ENCODE results near the gene PCDHGA10. TPM values are rescaled to one million over a fixed set of nuclear protein-coding genes. Genes with fewer than 3 reads are reported as not detected.
"Not testable (repeated sequence)": the region's sequence is repeated elsewhere in the genome, so short reads cannot be mapped to it uniquely, and the experiment has no call there.

PCDHGA10 gene
- polyA plus RNA-seq, 1 of the 3 experiments (the other 2 are of a cell fraction), result 2.0 TPM

GRCh38 chr5:141413540-141414069 lies 818 bp downstream of the PCDHGA10 start:
- H3K4me1 ChIP-seq (ENCODE audit: control insufficient read depth in 1 of 2, insufficient read depth in 2 of 2, low read depth in 1 of 2, low read length in 1 of 2), result no peaks in the 10 kb centered on the region; a peak in 1 of 4 replicates
- no peak overlapping the region for H2AFZ ChIP-seq (ENCODE audit: low read depth)
- H4K20me1 ChIP-seq (ENCODE audit: insufficient read depth), result no peaks in the 10 kb centered on the region
- no peak overlapping the region for H3K4me2 ChIP-seq
- no peak overlapping the region; a peak in 2 of 4 replicates for H3K4me3 ChIP-seq (ENCODE audit: low read depth in 2 of 2, low read length in 1 of 2)
- ChIA-PET POLR2A (no interaction called here), CTCF (interaction anchor here (0.9 to 2.5 kb wide), 5 partner anchors 11 to 329 kb away, joined by 3 to 11 read pairs (median 4); no protein-coding TSS in a partner anchor)
- H3K79me2 ChIP-seq (ENCODE audit: insufficient read depth), result no peaks in the 10 kb centered on the region
- H3K36me3 ChIP-seq (replicated peaks in 1 of 2; ENCODE audit: control insufficient read depth in 1 of 2, insufficient read depth in 2 of 2, low read length in 1 of 2), result no peaks in the 10 kb centered on the region
- H3F3A ChIP-seq (replicated peaks; ENCODE audit: insufficient read depth), result peaks cover 4% of the 10 kb centered on the region
- H3K27ac ChIP-seq (ENCODE audit: low read depth in 2 of 2, low read length in 1 of 2), result no peak overlapping the region
- H3K9me3 ChIP-seq, result no peaks in the 10 kb centered on the region
- no peak overlapping the region for H3K9ac ChIP-seq
- 92% methylated on average over 23 of the region's 25 CpGs for WGBS (ENCODE audit: low lambda C conversion rate)
- H3K27me3 ChIP-seq (ENCODE audit: insufficient read depth), result no peaks in the 10 kb centered on the region
- TF ChIP-seq JUND (IDR thresholded peaks at IDR 0.05) (no peak), FOXJ3 (CRISPR knock-in tag; IDR thresholded peaks at IDR 0.05) (no peak), NFIC (IDR thresholded peaks at IDR 0.05; ENCODE audit: borderline replicate concordance) (no peak), RXRA (IDR thresholded peaks at IDR 0.05; ENCODE audit: borderline replicate concordance, low read depth) (no peak), RFX5 (IDR thresholded peaks at IDR 0.05; ENCODE audit: low read length) (no peak), IRF3 (IDR thresholded peaks at IDR 0.05; ENCODE audit: low read depth, low read length) (no peak), YY1 (IDR thresholded peaks at IDR 0.05; ENCODE audit: low read depth) (no peak), NRF1 (IDR thresholded peaks at IDR 0.05; ENCODE audit: low read depth, low read length) (no peak), USF2 (IDR thresholded peaks at IDR 0.05; ENCODE audit: borderline replicate concordance, low read depth, low read length) (no peak), GATA2 (CRISPR knock-in tag; IDR thresholded peaks at IDR 0.05) (no peak), MXI1 (IDR thresholded peaks at IDR 0.05; ENCODE audit: low read depth, low read length) (no peak), CTCF (IDR thresholded peaks at IDR 0.05) (no peak), RAD21 (IDR thresholded peaks at IDR 0.05; ENCODE audit: low read length) (no peak), EZH2phosphoT487 (IDR thresholded peaks at IDR 0.05; ENCODE audit: borderline replicate concordance, low read depth) (no peak), TAF1 (IDR thresholded peaks at IDR 0.05; ENCODE audit: borderline replicate concordance, low read depth, low read length) (no peak), MAX (IDR thresholded peaks at IDR 0.05; ENCODE audit: low read depth) (no peak), GABPA (IDR thresholded peaks at IDR 0.05; ENCODE audit: low read depth) (no peak), RCOR1 (IDR thresholded peaks at IDR 0.05; ENCODE audit: low read length) (no peak), ELF1 (IDR thresholded peaks at IDR 0.05) (no peak)
- no peak for DNase-seq
- no peaks in the 10 kb centered on the region for H3K9me2 ChIP-seq

GRCh38 chr5:141414548-141415274 lies 1.9 kb downstream of the PCDHGA10 start:
- H2AFZ ChIP-seq (ENCODE audit: low read depth); H3K36me3 ChIP-seq (replicated peaks in 1 of 2; ENCODE audit: control insufficient read depth in 1 of 2, insufficient read depth in 2 of 2, low read length in 1 of 2); H3F3A ChIP-seq (replicated peaks; ENCODE audit: insufficient read depth); H3K79me2 ChIP-seq (ENCODE audit: insufficient read depth); H3K27me3 ChIP-seq (ENCODE audit: insufficient read depth); H3K4me1 ChIP-seq (ENCODE audit: control insufficient read depth in 1 of 2, insufficient read depth in 2 of 2, low read depth in 1 of 2, low read length in 1 of 2); DNase-seq; H3K9ac ChIP-seq; H3K27ac ChIP-seq (ENCODE audit: low read depth in 2 of 2, low read length in 1 of 2); POLR2A ChIA-PET; H4K20me1 ChIP-seq (ENCODE audit: insufficient read depth); H3K4me3 ChIP-seq (ENCODE audit: low read depth in 2 of 2, low read length in 1 of 2); H3K9me2 ChIP-seq; H3K4me2 ChIP-seq; H3K9me3 ChIP-seq: not testable (repeated sequence)
- CTCF ChIA-PET, result interaction anchor here (0.7 to 2.5 kb wide), 3 partner anchors 9 to 149 kb away, joined by 3 to 9 read pairs (median 5); no protein-coding TSS in a partner anchor
- WGBS (ENCODE audit: low lambda C conversion rate), result 86% methylated on average over 25 of the region's 46 CpGs

- H3K27me3 ChIP-seq (ENCODE audit: insufficient read depth), result not testable (repeated sequence)
Observed at GRCh38 chr5:141415275-141415618, 2.5 kb downstream of the PCDHGA10 start.

More at GRCh38 chr5:141415275-141415618, 2.5 kb downstream of the PCDHGA10 start:
- H3K9me2 ChIP-seq; H4K20me1 ChIP-seq (ENCODE audit: insufficient read depth); H3K4me1 ChIP-seq (ENCODE audit: control insufficient read depth in 1 of 2, insufficient read depth in 2 of 2, low read depth in 1 of 2, low read length in 1 of 2); H3F3A ChIP-seq (replicated peaks; ENCODE audit: insufficient read depth); DNase-seq; CTCF ChIA-PET; POLR2A ChIA-PET; H3K36me3 ChIP-seq (replicated peaks in 1 of 2; ENCODE audit: control insufficient read depth in 1 of 2, insufficient read depth in 2 of 2, low read length in 1 of 2); H3K9ac ChIP-seq; H3K4me2 ChIP-seq; H3K27ac ChIP-seq (ENCODE audit: low read depth in 2 of 2, low read length in 1 of 2); H3K4me3 ChIP-seq (ENCODE audit: low read depth in 2 of 2, low read length in 1 of 2); H3K9me3 ChIP-seq; H2AFZ ChIP-seq (ENCODE audit: low read depth): not testable (repeated sequence)
- H3K79me2 ChIP-seq (ENCODE audit: insufficient read depth), result peaks cover 12% of the 10 kb centered on the region; the same call in 1 of the 2 replicates
- WGBS (ENCODE audit: low lambda C conversion rate), result 89% methylated on average over 22 of the region's 24 CpGs

Data from SK-N-SH (cell line).